Measurements from ENCODE around the gene SPATA3. TPM values are rescaled to one million over a fixed set of nuclear protein-coding genes. Genes with fewer than 3 reads are reported as not detected.

SPATA3 gene
- total RNA-seq, 1 donor from 2014 or later = not detected

DNA sequence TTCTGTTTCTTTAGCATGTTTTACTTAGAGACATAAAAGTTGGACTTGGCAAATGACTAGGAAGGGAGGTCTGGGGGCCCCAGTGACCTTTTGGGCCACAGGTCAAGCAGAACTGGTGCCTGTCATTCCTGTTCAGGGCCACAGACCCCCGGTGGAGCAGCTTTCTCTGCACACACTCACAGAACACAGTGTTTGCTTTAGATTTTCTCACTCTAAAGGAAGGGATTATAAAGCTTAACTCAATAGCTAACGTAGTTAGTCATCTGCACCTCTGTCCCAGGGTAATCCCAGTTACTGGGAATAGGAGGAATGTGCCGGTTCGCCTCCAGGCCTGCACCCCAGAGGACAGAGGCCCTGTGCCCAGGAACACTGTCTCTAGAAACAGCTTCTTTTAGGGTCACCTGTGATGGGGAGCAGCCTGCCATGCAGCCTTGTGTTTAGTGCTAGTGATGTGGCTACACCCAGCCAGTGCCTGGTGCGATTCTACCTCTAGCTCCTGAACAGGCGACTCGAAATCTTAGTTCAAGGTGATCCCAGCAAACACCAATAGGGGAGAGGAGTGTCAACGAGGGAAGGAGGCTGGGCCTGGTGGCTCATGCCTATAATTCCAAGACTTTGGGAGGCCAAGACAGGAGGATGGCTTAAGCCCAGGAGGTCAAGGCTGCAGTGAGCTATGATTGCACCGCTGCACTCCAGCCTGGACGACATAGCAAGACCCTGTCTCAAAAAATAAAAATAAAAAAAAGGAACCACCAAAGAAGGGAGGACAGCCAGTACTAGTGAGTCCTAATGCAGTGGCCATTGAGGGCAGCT is 11.6 kb downstream of the SPATA3 start:
- Histone ChIP-seq H3K4me3 (no peak overlapping the region), H3K27me3 (ENCODE audit: low read depth) (peaks cover under 1% of the 10 kb centered on the region), H3K4me1 (no peaks in the 10 kb centered on the region), H3K27ac (no peak overlapping the region), H3K9me3 (no peaks in the 10 kb centered on the region), H3K36me3 (no peaks in the 10 kb centered on the region)
- TF ChIP-seq, protein P1, sequence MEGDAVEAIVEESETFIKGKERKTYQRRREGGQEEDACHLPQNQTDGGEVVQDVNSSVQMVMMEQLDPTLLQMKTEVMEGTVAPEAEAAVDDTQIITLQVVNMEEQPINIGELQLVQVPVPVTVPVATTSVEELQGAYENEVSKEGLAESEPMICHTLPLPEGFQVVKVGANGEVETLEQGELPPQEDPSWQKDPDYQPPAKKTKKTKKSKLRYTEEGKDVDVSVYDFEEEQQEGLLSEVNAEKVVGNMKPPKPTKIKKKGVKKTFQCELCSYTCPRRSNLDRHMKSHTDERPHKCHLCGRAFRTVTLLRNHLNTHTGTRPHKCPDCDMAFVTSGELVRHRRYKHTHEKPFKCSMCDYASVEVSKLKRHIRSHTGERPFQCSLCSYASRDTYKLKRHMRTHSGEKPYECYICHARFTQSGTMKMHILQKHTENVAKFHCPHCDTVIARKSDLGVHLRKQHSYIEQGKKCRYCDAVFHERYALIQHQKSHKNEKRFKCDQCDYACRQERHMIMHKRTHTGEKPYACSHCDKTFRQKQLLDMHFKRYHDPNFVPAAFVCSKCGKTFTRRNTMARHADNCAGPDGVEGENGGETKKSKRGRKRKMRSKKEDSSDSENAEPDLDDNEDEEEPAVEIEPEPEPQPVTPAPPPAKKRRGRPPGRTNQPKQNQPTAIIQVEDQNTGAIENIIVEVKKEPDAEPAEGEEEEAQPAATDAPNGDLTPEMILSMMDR (IDR thresholded peaks at IDR 0.05) = no peak
- DNase-seq (no peak), ATAC-seq (no peak)
- intact Hi-C loops (cut with DNase I) = no loop called here

DNA sequence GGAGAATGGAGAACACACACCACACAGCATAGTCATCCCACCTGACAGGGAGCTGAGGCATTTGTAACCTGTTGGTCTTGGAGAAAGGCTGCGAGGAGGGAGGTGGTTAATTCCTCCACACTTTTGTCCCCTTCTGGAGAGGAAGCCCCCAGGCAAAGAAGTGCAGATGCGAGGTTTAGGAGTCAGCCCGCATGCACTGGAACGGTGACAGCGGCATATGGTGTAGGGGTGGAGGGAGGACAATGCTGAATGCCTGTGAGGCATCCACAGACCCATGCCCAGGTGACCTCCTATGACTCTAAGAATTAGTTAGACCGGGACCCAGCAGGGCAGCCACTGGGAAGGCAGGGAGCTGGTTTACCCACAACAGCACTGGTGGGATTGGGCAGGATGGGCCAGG is 12.2 kb downstream of the SPATA3 start:
- Histone ChIP-seq H3K9me3 (no peaks in the 10 kb centered on the region), H3K27ac (no peak overlapping the region), H3K4me1 (no peaks in the 10 kb centered on the region), H3K4me3 (no peak overlapping the region), H3K36me3 (no peaks in the 10 kb centered on the region), H3K27me3 (ENCODE audit: low read depth) (no peaks in the 10 kb centered on the region)
- TF ChIP-seq, protein P1 (IDR thresholded peaks at IDR 0.05) = no peak
- no peak for ATAC-seq
- DNase-seq = no peak
- intact Hi-C loops (cut with DNase I) = no loop called here

DNA sequence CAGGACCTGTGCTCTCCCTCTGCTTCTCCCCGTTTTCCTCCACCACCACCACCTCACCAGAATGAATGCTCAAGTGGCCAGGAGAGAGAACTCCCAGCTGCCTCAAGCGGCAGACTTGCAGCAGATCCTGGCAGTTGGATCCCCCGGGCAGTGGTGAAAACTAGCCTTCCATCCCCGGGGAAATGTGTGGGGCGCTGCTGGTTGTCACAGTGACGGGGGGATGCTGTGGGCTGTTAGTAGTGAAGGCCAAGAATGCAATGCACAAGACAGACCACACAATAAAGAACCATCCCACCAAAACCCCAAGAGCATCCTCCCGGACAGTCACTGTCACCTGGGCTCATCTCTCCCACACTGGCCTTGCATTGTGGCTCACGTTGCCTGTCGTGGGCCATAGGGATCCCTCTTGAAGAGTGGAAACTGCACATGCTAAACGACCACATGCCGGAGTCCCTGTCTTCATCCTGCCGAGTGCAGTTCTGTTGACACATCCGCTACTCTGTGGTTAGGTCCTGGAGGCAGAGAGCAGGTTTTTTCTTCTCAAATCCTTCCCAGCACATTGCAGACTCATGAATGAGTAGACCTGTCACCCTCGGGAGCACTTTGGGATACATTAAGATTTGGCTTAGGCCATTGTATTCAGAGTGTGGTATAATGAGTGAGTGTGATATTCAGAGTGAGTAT is 13.5 kb downstream of the SPATA3 start:
- no peak overlapping the region for H3K27ac ChIP-seq
- ATAC-seq = no peak
- no peaks in the 10 kb centered on the region for H3K9me3 ChIP-seq
- H3K27me3 ChIP-seq (ENCODE audit: low read depth) = no peaks in the 10 kb centered on the region
- TF ChIP-seq, protein P1 (IDR thresholded peaks at IDR 0.05) = no peak
- H3K4me1 ChIP-seq = no peaks in the 10 kb centered on the region
- no peaks in the 10 kb centered on the region for H3K36me3 ChIP-seq
- intact Hi-C loops (cut with DNase I) = no loop called here
- no peak for DNase-seq
- no peak overlapping the region for H3K4me3 ChIP-seq

DNA sequence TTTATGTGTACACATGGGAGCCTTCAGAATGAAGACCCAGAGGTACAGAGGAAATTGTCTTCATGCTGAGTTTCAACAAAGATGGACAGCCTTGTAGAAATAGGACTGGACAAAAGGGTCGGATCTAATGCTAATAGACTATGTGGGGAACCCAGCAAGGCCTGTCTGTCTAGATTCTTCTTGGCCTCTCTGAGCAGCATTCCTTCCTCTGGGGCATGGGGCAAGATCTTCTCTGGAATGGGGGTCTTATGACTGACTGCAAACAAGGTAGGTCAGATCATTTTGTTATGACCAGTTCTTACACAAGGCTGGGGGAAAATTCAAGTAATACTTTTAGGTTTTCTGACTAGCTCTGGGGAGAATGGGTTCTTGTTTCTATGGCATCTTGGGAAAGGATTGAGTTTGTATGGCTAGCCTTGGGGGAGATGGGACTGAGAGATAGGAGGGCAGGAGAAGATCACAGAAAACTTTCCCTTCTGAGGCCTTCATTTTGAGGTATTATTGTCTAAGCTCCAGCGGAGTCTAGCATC is 14.3 kb downstream of the SPATA3 start:
- intact Hi-C loops (cut with DNase I) = no loop called here
- ATAC-seq (no peak), DNase-seq (no peak)
- Histone ChIP-seq H3K36me3 (no peaks in the 10 kb centered on the region), H3K4me3 (no peak overlapping the region), H3K27me3 (ENCODE audit: low read depth) (no peaks in the 10 kb centered on the region), H3K4me1 (no peaks in the 10 kb centered on the region), H3K9me3 (no peaks in the 10 kb centered on the region), H3K27ac (no peak overlapping the region)
- TF ChIP-seq, protein P1 (IDR thresholded peaks at IDR 0.05) = no peak

DNA sequence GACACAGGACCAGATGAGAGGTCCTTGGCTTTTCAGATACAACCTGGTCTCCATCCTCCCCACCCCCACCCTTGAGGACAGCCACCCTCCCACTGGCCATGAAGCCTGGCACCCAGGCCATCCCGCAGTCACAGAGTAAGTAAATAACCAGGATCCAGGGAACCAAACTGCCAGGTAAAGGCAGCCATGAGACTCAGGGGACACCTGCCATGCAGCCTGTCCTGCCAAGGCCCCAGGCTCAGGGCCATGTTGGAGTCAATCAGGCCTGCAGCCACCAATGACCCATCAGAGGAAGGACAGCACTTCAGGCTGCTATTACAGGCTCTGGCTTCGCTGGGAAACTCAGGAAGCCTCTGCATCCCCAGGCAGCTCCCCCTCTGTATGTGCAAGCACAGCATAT is 15.6 kb downstream of the SPATA3 start:
- TF ChIP-seq, protein P1 (IDR thresholded peaks at IDR 0.05) = no peak

More for the DNA sequence above, 15.6 kb downstream of the SPATA3 start:
- no peak overlapping the region for H3K27ac ChIP-seq
- H3K36me3 ChIP-seq = no peaks in the 10 kb centered on the region
- DNase-seq (no peak), ATAC-seq (no peak)
- no peaks in the 10 kb centered on the region for H3K27me3 ChIP-seq (ENCODE audit: low read depth)
- intact Hi-C loops (cut with DNase I) = no loop called here
- H3K4me3 ChIP-seq = no peak overlapping the region
- no peaks in the 10 kb centered on the region for H3K4me1 ChIP-seq
- H3K9me3 ChIP-seq = no peaks in the 10 kb centered on the region

All from lower lobe of right lung (tissue), 2 donors.